NCI-H2171 treated with DMSO at 0.1 percent for 48 hours (cell line): ENCODE results near the gene GMPPA.

Source experiments
- DNase-seq: peaks from one replicate; lab custom pipeline; 2025; lab: John Stamatoyannopoulos, UW

The GMPPA gene

GRCh38 chr2:219498280-219499057, at the start of gene GMPPA:
TSS of gene GMPPA (plus strand) at chr2:219498891. CDS start at chr2:219499976, 1,085 bp downstream.
- DNase-seq = peak; percentile 98

- no peak for DNase-seq
Observed at GRCh38 chr2:219449609-219450008, 49.1 kb upstream of the GMPPA start.

GRCh38 chr2:219451661-219452360, 46.9 kb upstream of the GMPPA start:
- DNase-seq = no peak

- peak; percentile 77 for DNase-seq
Observed at GRCh38 chr2:219452361-219453317, 46.1 kb upstream of the GMPPA start.

GRCh38 chr2:219453671-219454590, 44.8 kb upstream of the GMPPA start:
- peak; percentile 51 for DNase-seq

GRCh38 chr2:219455581-219455980, 43.1 kb upstream of the GMPPA start:
- no peak for DNase-seq

- no peak for DNase-seq
Observed at GRCh38 chr2:219457784-219458369, 40.8 kb upstream of the GMPPA start.

GRCh38 chr2:219458996-219459395, 39.7 kb upstream of the GMPPA start:
- no peak for DNase-seq

GRCh38 chr2:219459460-219460311, 39.0 kb upstream of the GMPPA start:
- no peak for DNase-seq

- DNase-seq = peak; percentile 16
Observed at GRCh38 chr2:219460424-219460926, 38.2 kb upstream of the GMPPA start.

GRCh38 chr2:219461047-219461514, 37.6 kb upstream of the GMPPA start:
- DNase-seq = no peak

- DNase-seq = no peak
Observed at GRCh38 chr2:219461669-219462068, 37.0 kb upstream of the GMPPA start.

- no peak for DNase-seq
Observed at GRCh38 chr2:219462349-219462748, 36.3 kb upstream of the GMPPA start.

- DNase-seq = no peak
Observed at GRCh38 chr2:219464286-219465032, 34.2 kb upstream of the GMPPA start.

- DNase-seq = no peak
Observed at GRCh38 chr2:219465659-219466561, 32.8 kb upstream of the GMPPA start.

- no peak for DNase-seq
Observed at GRCh38 chr2:219466816-219467735, 31.6 kb upstream of the GMPPA start.

GRCh38 chr2:219467736-219468075, 31.0 kb upstream of the GMPPA start:
- DNase-seq = no peak
